HG03565 (cell line): Measurements from ENCODE around the gene IFNA16.
"Not testable (repeated sequence)": the region's sequence is repeated elsewhere in the genome, so short reads cannot be mapped to it uniquely, and the experiment has no call there.

ENCODE experiments used
- ATAC-seq: cut with Tn5 transposase; IDR thresholded peaks from one replicate; pipeline ENCODE4 v1.9.1; 2021; ENCODE audit warnings: mild to moderate bottlenecking, moderate library complexity; ENCODE audit not compliant: unreplicated experiment

The IFNA16 gene

DNA sequence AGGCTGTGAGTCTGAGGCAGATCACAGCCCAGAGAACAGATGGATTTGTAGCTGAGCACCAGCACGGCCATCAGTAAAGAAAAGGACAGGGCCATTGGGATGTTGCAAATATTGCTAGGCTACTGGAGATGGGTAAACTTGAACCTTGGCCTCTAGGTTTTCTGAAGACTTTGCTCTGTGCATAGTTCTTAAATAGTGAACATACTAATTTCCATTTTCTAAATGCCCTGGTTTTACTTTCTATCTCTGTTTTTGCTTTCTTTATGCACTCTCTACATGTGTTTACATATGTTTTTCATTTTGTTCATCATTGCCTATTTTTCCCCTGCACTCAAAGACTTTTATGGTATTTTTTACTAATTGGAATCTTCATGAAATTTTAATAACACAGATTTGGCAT is at the start of gene IFNA16:
TSS of gene IFNA16 (minus strand) at position 101 of the 400 bp plus-strand sequence. CDS start at position 95, 6 bp downstream.
- not testable (repeated sequence) for ATAC-seq

DNA sequence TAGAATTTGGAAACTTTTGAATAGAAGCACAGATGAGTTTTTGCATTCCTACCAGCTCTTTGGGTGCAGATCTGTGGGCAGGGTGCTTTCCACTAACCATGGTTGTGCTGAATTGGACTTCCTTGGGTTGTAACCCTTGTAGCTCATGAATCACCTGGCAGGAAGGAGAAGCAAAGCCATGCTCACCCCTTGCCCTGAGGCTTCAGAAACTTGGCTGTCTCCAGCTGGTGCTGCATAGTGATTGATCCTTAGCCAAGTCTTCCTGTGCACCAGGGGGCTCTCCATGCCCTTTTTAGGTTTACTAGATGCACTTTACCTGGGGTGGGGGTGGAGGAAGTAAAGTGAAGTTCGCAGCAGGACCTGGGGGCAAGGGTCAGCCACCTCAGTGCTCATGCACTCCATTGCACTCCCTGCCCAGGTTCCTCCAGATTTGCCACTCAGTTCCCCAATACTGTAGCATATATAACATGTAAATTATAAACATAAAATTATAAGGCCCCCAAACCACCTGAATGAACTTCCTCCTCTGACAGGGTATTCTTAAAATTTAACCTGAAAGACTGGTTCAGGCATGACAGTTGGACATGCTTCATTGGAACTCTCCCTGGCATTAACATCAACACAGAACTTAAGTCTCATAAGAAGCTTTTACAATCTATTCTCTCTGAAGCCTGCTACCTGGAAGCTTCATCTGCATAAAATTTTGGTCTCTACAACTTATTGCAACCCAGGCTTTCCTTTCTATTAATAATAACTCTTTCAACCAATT is 48.5 kb upstream of the IFNA16 start:
- no peak for ATAC-seq

DNA sequence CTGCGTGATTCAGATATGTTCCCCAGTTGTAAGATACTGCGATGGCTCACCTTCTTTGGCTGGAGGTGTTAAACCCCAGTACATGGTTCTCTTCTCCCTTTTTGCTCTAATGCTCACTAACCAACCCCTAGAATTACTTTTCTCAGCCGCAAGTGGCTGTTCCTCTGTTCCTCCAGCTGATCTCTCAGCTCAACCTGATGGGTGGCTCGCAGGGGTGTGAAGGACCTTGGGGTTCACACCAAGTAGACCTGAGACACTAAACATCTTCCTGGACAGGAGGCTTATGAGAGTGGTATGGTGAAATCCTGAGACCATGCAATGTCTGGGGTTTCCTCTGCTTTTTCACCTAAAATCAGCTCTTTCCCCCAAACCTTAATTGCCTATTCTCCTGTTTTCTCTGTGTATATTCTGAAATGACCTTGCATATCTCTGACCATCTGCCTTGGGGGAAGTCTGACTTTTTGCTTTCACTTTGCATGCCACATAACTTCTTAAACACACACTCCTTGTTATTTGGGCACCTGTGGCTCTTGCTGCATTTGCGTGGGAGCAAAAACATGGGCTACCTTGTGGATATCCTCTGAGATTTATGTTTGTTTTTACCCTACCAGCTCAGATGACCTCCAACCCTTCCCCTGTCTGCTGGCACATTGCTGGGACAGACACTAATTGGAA is 38.6 kb upstream of the IFNA16 start:
- no peak for ATAC-seq

DNA sequence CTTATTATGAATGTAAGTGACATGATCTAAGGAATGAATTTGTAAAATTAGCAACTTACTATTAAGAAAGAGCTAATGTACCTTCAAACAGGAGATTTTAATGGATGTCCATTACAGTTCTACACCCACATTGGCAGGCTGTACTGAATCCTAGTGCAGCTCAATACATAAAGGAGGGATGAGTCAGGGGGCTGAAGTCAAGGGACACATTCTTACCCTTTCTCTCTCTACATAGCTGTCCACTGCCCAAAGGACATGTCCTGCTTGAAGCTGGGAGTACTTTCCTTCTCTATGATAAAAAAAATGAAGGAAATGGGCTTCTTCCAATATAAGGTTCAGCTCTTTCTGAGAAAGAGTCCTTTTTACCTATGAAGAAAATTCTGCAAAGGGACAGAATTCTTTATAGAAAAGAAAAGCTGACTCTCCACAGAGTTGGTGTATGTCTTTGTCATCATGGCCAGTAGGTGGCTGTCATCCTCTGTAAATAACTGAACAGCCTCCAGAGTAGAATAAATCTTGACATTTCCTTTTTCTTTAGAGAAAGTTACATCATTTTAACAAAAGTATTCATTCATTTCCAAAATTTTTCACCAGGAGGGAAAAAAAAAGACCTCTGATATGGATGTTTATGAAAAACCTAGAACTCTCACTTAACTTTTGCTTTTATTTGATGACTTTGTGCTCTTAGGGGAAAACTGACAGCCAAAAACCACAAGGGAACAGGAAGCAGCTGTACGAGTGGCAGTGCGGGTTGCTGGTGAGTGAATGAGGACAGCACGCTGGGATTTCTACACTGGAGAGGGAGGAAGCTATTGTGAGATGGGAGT is 35.8 kb upstream of the IFNA16 start:
- peak; percentile 75 for ATAC-seq

DNA sequence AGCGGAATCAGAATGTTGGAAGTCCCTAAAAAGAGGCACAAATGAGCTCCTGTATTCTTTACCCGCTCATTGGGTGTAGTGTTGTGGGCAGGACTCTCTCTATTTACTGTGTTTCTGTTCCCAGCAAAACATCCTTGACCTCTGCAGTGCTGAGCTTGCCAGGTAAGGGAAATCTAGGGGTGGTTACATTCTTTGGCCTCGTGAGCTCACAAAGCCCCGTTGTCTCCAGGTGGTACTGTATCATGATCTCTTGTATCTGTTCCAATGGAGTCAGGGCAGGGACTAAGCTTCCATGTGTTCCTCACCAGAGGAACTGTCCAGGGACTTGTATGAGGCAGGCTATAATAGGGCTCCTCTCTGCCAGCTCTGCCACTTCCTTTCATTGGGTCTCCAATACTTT is 34.5 kb upstream of the IFNA16 start:
- no peak for ATAC-seq

DNA sequence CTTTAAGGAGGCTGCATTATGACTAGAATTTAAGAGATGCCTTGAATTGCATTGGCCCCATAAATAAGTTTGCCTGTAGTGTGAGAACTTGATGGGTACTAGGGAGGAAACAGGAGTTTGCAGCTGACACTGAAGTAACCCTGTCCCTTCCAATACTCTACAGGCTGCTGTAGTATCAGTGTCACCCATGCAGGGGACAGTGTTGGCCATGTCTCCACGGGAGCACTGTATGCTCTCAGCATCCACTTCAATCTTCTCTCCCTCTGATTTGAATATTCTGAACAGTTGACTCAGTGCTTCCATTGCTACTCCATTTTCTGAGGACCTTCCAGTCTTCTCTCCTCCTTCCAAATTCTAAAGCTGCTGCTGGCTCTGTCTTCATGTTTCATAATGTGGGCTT is 34.1 kb upstream of the IFNA16 start:
- no peak for ATAC-seq

DNA sequence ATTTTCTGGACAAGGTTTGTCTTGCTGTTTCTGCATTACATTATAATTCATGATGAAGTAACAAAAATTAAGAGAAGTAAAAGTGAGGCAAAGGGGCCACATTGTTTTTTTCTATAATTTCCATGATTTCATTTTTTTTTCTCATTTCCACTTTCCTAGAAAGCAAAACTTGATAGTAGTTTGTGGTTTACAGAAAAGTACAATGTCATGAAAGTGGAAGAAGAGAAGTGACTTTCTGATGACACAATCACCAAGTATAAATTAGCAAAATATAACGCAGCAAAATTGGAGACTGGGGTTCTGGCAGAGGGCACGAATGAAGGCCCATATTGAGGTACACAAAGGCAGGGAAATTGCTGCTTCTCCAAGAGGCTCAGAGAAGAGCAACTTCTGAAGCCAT is 27.7 kb upstream of the IFNA16 start:
- ATAC-seq = no peak

DNA sequence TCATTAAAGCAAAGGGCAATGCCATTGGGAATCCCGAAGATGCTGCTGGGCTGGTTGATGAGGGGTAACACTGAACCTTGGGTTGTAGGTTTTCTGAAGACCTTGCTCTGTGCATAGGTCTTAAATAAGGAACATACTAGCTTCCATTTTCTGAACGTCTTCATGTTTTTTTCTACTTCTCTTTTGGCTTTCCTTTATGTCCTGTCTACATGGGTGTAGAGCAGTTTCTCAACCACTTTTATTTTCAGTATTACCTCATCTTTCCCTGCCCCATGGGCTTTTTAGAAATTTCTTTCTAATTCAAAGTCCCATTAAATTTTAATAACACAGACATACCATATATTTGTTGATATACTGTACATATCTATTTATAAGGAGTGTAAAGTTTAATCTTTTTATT is 22.8 kb upstream of the IFNA16 start, which contains the start of gene IFNA14:
TSS of gene IFNA14 (minus strand) at position 95 of the 400 bp plus-strand sequence. CDS start at position 25, 70 bp downstream.
- ATAC-seq = no peak

DNA sequence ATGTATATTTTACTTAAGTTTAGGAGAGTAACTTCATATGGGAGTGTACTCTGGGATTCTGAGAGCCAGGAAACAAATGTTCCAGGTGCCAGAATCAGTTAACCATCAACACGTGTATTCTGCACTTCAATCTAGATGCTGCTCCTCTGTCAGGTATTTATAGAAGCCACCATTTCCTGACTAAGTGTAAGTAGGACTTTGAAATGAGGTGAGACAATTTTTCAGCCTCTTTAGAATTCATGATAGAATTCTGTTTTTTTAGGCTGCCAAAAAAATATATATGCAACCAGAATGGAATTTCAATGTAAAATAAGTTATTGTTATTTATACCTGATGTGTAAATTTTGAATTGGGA is 19.2 kb upstream of the IFNA16 start:
- not testable (repeated sequence) for ATAC-seq

DNA sequence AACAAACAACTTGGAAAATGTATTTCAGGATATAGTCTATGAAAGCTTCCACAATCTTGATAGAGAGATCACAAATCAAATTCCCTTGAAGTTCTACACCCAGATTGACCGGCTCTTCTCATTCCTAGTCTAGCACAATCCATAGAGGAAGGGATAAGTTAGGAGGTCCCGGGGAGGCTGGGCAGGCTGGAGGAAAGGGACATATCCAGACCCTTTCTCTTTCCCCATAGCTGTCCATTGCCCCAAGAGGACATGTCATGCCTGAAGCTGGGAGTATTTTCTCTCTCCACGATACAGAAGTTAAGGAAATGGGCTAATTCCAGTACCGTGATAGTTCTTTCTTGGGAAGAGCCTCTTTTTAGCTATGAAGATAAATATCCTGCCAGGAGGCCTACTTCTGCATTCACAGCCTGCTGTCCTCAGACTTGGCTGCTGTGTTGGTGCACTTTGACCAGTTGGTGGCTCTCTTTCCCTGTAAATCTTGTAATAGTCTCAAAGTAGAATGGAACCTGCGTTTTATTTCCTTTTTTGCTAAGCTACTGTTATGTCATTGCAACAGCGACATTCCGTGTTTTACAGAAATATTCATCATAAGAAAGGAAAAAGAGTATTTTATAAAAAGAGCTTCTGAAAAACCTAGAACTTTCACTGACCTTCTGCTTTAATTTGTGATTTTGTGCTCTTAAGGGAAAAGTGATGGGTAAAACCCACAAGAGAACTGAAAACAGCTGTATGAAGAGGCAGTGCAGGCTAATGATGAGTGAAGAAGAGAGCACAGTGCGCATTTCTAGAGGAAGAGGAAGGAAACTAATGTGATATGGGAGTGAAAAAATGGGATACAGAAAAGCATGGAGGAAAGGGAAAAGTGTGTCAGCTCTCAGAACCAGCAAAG is 18.6 kb upstream of the IFNA16 start:
- ATAC-seq = peak; percentile 72

DNA sequence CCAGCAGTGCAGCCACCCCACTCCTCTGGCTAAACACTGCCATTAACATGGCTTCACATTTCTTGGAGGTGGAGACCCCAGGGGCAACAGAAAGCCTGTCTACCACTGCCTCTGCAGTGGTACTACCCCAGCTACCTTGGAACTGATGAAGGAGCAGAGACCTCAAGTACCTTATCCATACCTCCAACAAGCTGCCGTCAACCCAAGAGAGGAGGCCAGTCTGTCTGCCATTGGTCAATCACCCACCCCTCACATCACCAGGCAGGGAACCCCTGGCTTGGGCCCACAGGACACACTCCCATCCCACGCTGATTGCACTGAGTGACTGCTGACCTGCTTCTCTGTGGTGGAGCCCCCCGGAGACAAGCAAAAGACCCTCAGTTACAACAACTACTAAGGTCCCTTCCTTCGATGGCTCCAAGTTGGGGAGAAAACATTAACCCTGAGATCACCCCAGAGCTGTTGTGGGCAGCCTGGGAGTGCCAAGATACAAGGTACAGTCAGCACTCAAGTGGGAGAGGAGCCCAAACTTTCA is 17.1 kb upstream of the IFNA16 start:
- no peak for ATAC-seq

DNA sequence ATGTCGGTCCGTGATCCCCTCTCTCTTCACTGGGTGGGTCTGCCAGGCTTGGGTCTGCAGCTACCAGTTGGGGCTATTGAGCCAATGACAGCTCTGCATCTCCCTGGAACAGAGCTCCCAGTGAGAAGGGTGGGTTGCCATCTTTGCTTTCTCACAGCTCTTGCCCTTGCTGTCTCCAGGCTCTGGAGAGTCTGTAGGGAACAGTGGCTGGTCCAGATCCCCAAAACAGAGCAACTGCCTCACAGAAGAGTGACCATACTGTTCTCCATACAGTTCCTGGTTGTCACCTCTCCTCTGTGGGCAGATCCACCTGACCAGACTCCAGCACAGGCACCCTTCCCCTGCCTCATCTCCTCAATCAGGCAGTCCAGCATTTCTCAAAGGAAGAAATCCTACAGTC is 16.1 kb upstream of the IFNA16 start:
- ATAC-seq = no peak

DNA sequence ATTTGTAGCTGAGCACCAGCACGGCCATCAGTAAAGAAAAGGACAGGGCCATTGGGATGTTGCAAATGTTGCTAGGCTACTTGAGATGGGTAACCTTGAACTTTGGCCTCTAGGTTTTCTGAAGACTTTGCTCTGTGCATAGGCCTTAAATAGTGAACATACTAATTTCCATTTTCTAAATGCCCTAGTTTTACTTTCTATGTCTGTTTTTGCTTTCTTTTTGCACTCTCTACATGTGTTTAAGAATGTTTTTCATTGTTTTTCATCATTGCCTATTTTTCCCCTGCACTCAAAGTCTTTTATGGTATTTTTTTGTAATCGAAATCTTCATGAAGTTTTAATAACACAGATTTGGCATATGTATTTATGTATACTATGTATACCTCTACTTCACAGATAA is 11.0 kb upstream of the IFNA16 start, which contains the start of gene IFNA17:
TSS of gene IFNA17 (minus strand) at position 101 of the 400 bp plus-strand sequence. CDS start at position 52, 49 bp downstream.
- no peak for ATAC-seq

DNA sequence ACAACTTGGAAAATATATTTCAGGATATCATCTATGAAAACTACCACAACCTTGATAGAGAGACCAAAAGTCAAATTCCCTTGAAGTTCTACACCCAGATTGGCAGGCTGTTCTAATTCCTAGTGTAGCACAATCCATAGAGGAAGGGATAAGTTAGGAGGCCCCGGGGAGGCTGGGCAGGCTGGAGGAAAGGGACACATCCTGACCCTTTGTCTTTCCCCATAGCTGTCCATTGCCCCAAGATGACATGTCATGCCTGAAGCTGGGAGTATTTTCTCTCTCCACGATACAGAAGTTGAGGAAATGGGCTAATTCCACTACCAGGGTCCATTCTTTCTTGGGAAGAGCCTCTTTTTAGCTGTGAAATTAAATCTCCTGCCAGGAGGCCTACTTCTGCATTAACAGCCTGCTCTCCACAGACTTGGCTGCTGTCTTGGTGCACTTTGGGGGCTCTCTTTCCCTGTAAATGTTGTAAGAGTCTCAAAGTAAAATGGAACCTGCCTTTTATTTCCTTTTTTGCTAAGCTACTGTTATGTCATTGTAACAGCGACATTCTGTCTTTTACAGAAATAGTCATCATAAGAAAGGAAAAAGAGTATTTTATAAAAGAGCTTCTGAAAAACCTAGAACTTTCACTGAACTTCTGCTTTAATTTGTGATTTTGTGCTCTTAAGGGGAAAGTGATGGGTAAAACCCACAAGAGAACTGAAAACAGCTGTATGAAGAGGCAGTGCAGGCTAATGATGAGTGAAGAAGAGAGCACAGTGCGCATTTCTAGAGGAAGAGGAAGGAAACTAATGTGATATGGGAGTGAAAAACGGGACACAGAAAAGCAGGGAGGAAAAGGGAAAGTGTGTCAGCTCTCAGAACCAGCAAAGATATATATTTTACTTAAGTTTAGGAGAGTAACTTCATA is 3.4 kb downstream of the IFNA16 start:
- ATAC-seq = peak; percentile 75

DNA sequence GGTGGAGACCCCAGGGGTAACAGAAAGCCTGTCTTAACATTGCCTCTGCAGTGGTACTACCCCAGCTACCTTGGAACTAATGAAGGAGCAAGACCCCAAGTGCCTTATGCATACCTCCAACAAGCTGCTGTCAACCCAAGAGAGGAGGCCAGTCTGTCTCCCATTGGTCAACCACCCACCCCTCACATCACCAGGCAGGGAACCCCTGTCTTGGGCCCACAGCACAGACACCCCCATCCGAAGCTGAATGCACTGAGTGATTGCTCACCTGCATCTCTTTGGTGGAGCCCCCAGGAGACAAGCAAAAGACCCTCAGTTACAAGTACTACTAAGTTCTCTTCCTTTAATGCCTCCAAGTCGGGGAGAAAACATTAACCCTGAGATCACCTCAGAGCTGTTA is 5.0 kb downstream of the IFNA16 start:
- ATAC-seq = not testable (repeated sequence)

DNA sequence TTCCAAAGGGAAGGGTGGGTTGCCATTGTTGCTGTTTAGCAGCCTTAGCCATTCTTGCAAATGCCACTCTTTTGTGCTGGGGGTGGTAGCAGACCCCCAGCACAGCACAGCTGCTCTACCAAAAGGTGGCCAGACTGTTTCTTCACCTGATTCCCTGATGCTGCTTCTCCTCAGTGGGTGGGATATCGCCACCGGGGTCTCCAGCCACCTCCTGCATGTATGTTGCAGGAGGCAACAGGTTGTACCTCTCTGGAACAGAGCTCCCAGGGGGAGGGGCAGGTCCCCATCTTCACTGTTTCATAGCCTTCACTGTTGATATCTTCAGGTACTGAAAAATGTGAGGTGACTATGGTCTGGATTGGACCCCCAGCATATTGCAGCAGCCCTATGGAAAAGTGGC is 6.3 kb downstream of the IFNA16 start:
- not testable (repeated sequence) for ATAC-seq

DNA sequence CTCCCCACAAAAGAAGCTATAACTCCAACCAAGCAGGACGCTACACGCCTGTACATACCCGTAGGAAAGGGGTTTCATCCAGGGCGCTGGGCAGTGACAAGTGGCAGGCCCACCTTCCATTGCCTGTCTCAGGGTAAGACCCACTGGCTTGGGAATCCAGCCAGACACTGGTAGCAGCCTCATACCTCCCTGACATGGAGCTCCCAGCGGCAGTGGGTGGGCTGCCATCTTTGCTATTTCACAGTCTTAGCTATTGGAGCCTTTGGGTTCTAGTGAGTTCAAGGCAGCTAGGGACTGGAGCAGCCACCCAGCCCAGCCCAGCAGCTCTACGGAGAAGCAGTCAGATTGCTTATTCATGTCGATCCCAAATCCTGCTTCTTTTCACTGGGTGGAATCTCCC is 6.8 kb downstream of the IFNA16 start:
- ATAC-seq = no peak

DNA sequence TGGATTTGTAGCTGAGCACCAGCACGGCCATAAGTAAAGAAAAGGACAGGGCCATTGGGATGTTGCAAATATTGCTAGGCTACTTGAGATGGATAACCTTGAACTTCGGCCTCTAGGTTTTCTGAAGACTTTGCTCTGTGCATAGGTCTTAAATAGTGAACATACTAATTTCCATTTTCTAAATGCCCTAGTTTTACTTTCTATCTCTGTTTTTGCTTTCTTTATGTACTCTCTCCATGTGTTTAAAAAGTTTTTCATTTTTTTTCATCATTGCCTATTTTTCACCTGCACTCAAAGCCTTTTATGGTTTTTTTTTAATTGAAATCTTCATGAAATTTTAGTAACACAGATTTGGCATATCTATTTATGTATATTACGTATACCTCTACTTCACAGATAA is 10.1 kb downstream of the IFNA16 start, which contains the start of gene IFNA10:
TSS of gene IFNA10 (minus strand) at position 101 of the 400 bp plus-strand sequence. CDS start at position 55, 46 bp downstream.
- ATAC-seq = not testable (repeated sequence)

DNA sequence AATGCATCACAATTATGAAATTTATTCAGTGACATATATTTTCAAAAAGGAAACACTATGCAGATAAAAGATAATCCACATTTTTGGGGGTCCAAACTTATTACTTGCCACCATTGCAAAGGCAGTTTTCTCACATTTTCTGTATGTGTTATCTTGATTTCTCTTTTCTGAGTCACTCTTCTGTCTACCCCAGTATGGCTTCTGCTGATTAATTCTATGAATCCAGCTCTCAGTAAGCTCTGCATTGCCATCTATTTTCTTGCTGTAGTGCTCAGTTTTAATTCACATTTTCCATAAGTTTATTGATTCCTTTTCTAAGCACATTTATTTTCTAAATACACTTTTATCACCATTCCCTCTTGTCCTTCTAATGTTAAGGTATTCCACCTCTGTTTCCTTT is 11.9 kb downstream of the IFNA16 start:
- no peak for ATAC-seq
